DMS53 (cell line): ENCODE measurements around the gene TNKS1BP1.
"Not testable (repeated sequence)": the region's sequence is repeated elsewhere in the genome, so short reads cannot be mapped to it uniquely, and the experiment has no call there.

ENCODE experiments used
- DNase-seq: peaks from one replicate; lab custom pipeline; 2025; lab: John Stamatoyannopoulos, UW

The TNKS1BP1 gene

GRCh38 chr11:57324886-57325734, at the start of gene TNKS1BP1:
Gene TNKS1BP1 (minus strand): TSS chr11:57324952. CDS start chr11:57321885, 3,067 bp downstream.
- DNase-seq: peak; percentile 92

- DNase-seq: no peak
Observed at GRCh38 chr11:57373146-57373545, 48.4 kb upstream of the TNKS1BP1 start.

- DNase-seq: no peak
Observed at GRCh38 chr11:57370941-57371340, 46.2 kb upstream of the TNKS1BP1 start.

GRCh38 chr11:57370251-57370650, 45.5 kb upstream of the TNKS1BP1 start:
- DNase-seq: no peak

GRCh38 chr11:57368845-57369232, 44.1 kb upstream of the TNKS1BP1 start:
- DNase-seq: no peak

GRCh38 chr11:57368106-57368844, 43.5 kb upstream of the TNKS1BP1 start:
- DNase-seq: peak; percentile 63

GRCh38 chr11:57364851-57365660, 40.3 kb upstream of the TNKS1BP1 start:
- DNase-seq: no peak

GRCh38 chr11:57363131-57364080, 38.7 kb upstream of the TNKS1BP1 start:
- DNase-seq: no peak

GRCh38 chr11:57361926-57362325, 37.2 kb upstream of the TNKS1BP1 start:
- no peak for DNase-seq

GRCh38 chr11:57361420-57361819, 36.7 kb upstream of the TNKS1BP1 start:
- not testable (repeated sequence) for DNase-seq

- DNase-seq: no peak
Observed at GRCh38 chr11:57360991-57361390, 36.2 kb upstream of the TNKS1BP1 start.

GRCh38 chr11:57359896-57360690, 35.3 kb upstream of the TNKS1BP1 start:
- no peak for DNase-seq

GRCh38 chr11:57359396-57359795, 34.6 kb upstream of the TNKS1BP1 start:
- no peak for DNase-seq

- DNase-seq: no peak
Observed at GRCh38 chr11:57358991-57359390, 34.2 kb upstream of the TNKS1BP1 start.

GRCh38 chr11:57358543-57358961, 33.8 kb upstream of the TNKS1BP1 start:
- no peak for DNase-seq

GRCh38 chr11:57357856-57358255, 33.1 kb upstream of the TNKS1BP1 start:
- no peak for DNase-seq

GRCh38 chr11:57357310-57357709, 32.6 kb upstream of the TNKS1BP1 start:
- no peak for DNase-seq

GRCh38 chr11:57356268-57356667, 31.5 kb upstream of the TNKS1BP1 start:
- no peak for DNase-seq

- no peak for DNase-seq
Observed at GRCh38 chr11:57354699-57355098, 29.9 kb upstream of the TNKS1BP1 start.

- DNase-seq: no peak
Observed at GRCh38 chr11:57353852-57354251, 29.1 kb upstream of the TNKS1BP1 start.
